ENCODE results near the gene RIMS4.

GRCh38 chr20:44727039-44727438, 83.3 kb downstream of the RIMS4 start:
- no peak for TF ChIP-seq CTCF (IDR thresholded peaks at IDR 0.05)
- no peak for TF ChIP-seq POLR2AphosphoS5 (IDR thresholded peaks at IDR 0.05; ENCODE audit: low read depth, low read length)
- TF ChIP-seq TCF7L2 (IDR thresholded peaks at IDR 0.05; ENCODE audit: low read depth, low read length) = no peak
- no peak for TF ChIP-seq REST (IDR thresholded peaks at IDR 0.05; ENCODE audit: insufficient read depth in 1 of 2, low read depth in 2 of 2, low read length in 1 of 2)
- no peak for TF ChIP-seq SIN3A (IDR thresholded peaks at IDR 0.05; ENCODE audit: borderline replicate concordance, insufficient read depth, low read depth, low read length)
